GM18499 (cell line): ENCODE data around the gene ANKRD13C.

Experiments used
- ATAC-seq: cut with Tn5 transposase; IDR thresholded peaks from one replicate; pipeline ENCODE4 v1.9.1; 2021; ENCODE audit warnings: moderate number of reproducible peaks; ENCODE audit not compliant: insufficient read depth, unreplicated experiment

Gene ANKRD13C

GRCh38 chr1:70224954-70225353 is 129.6 kb downstream of the ANKRD13C start:
- ATAC-seq: no peak

- ATAC-seq: no peak
Observed at GRCh38 chr1:70222716-70223235, 131.7 kb downstream of the ANKRD13C start.

- peak; percentile 75 for ATAC-seq
Observed at GRCh38 chr1:70221238-70222121, 133.0 kb downstream of the ANKRD13C start, which contains the start of gene SRSF11. Gene SRSF11 (plus strand): TSS chr1:70221380. CDS start chr1:70221637, 257 bp downstream.

- peak; percentile 5 for ATAC-seq
Observed at GRCh38 chr1:70220517-70221237, 133.8 kb downstream of the ANKRD13C start.

GRCh38 chr1:70220015-70220414 is 134.5 kb downstream of the ANKRD13C start:
- no peak for ATAC-seq

GRCh38 chr1:70211541-70211940 is 143.0 kb downstream of the ANKRD13C start:
- no peak for ATAC-seq

- ATAC-seq: no peak
Observed at GRCh38 chr1:70210820-70211219, 143.7 kb downstream of the ANKRD13C start.
